ENCODE data around the gene OR2B3. TPM values are rescaled to one million over a fixed set of nuclear protein-coding genes. Genes with fewer than 3 reads are reported as not detected.

Gene OR2B3, protein sequence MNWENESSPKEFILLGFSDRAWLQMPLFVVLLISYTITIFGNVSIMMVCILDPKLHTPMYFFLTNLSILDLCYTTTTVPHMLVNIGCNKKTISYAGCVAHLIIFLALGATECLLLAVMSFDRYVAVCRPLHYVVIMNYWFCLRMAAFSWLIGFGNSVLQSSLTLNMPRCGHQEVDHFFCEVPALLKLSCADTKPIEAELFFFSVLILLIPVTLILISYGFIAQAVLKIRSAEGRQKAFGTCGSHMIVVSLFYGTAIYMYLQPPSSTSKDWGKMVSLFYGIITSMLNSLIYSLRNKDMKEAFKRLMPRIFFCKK
- total RNA-seq (2022) (not detected in 2 replicates), Bru-seq, nascent RNA (not detected), BruChase-seq, experiment 1, labeled RNA remaining after a 2-hour chase (not detected), BruChase-seq, experiment 2, labeled RNA remaining after a 6-hour chase (not detected)
- long read RNA-seq, result 0 reads

DNA sequence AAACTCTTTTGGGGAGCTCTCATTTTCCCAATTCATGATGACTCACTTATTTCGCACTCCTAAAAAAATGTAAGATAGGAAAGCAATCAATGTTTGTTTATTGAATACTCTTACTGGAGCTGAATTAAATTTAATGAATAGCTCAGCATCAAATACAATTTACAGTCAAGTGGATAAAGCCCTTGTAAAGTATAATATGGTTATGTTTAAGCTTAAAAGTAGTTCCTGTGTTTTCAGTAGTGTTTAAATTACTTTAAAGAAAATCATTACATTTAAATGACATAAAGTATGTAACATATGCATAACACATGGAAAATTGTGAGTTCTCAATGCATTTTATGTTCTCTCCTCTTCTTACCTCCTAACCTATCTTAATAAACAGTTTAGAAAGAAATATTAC lies at the start of gene OR2B3:
Gene OR2B3 (minus strand): TSS at position 101 of the 400 bp plus-strand sequence. CDS start 65 bp downstream, at position 36.
- intact Hi-C loops (cut with micrococcal nuclease; ENCODE audit: unreplicated experiment), result no loop called here
- ChIA-PET POLR2A (no interaction called here), CTCF (no interaction called here)

GRCh38 chr6:29131691-29132090 lies 44.6 kb upstream of the OR2B3 start:
- H3K4me1 ChIP-seq, result no peaks in the 10 kb centered on the region
- no peak overlapping the region for H3K4me3 ChIP-seq (ENCODE audit: low read depth, low read length)
- H3K27me3 ChIP-seq (replicated peaks; ENCODE audit: control insufficient read depth, insufficient read depth, low read length), result no peaks in the 10 kb centered on the region
- BruUV-seq (replicated peaks), result no TSS peak
- no peaks in the 10 kb centered on the region for H3K9me3 ChIP-seq
- H3K27ac Mint-ChIP-seq (ENCODE audit: unreplicated experiment), result no peak overlapping the region
- TF ChIP-seq, protein P1, sequence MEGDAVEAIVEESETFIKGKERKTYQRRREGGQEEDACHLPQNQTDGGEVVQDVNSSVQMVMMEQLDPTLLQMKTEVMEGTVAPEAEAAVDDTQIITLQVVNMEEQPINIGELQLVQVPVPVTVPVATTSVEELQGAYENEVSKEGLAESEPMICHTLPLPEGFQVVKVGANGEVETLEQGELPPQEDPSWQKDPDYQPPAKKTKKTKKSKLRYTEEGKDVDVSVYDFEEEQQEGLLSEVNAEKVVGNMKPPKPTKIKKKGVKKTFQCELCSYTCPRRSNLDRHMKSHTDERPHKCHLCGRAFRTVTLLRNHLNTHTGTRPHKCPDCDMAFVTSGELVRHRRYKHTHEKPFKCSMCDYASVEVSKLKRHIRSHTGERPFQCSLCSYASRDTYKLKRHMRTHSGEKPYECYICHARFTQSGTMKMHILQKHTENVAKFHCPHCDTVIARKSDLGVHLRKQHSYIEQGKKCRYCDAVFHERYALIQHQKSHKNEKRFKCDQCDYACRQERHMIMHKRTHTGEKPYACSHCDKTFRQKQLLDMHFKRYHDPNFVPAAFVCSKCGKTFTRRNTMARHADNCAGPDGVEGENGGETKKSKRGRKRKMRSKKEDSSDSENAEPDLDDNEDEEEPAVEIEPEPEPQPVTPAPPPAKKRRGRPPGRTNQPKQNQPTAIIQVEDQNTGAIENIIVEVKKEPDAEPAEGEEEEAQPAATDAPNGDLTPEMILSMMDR (IDR thresholded peaks at IDR 0.05; ENCODE audit: insufficient read depth in 1 of 2, low read depth in 1 of 2, low read length in 1 of 2, severe bottlenecking in 1 of 2, unreplicated experiment in 1 of 2), result no peak
- no peaks in the 10 kb centered on the region for H3K9me3 Mint-ChIP-seq (ENCODE audit: unreplicated experiment)
- ChIA-PET POLR2A (no interaction called here), CTCF (no interaction called here)
- no peaks in the 10 kb centered on the region for H3K36me3 ChIP-seq (ENCODE audit: control insufficient read depth, insufficient read depth, low read length)
- no peaks in the 10 kb centered on the region for H3K4me1 Mint-ChIP-seq (ENCODE audit: low read depth, unreplicated experiment)
- no peaks in the 10 kb centered on the region for H3K36me3 Mint-ChIP-seq (ENCODE audit: insufficient read depth, unreplicated experiment)
- intact Hi-C loops (cut with micrococcal nuclease; ENCODE audit: unreplicated experiment), result no loop called here
- no peak overlapping the region for H3K4me3 Mint-ChIP-seq (ENCODE audit: unreplicated experiment)
- DNase-seq, result no peak
- peaks cover 6% of the 10 kb centered on the region for H3K27me3 Mint-ChIP-seq (ENCODE audit: insufficient read depth, unreplicated experiment)

More for the DNA sequence above, at the start of gene OR2B3:
- H3K4me1 Mint-ChIP-seq (ENCODE audit: low read depth, unreplicated experiment), result no peaks in the 10 kb centered on the region
- BruUV-seq (replicated peaks), result no TSS peak
- no peak for DNase-seq
- no peaks in the 10 kb centered on the region for H3K36me3 Mint-ChIP-seq (ENCODE audit: insufficient read depth, unreplicated experiment)
- TF ChIP-seq, protein P1 (IDR thresholded peaks at IDR 0.05; ENCODE audit: insufficient read depth in 1 of 2, low read depth in 1 of 2, low read length in 1 of 2, severe bottlenecking in 1 of 2, unreplicated experiment in 1 of 2), result no peak
- H3K9me3 Mint-ChIP-seq (ENCODE audit: unreplicated experiment), result no peaks in the 10 kb centered on the region
- Histone ChIP-seq H3K4me1 (no peaks in the 10 kb centered on the region), H3K9me3 (no peaks in the 10 kb centered on the region), H3K27me3 (replicated peaks; ENCODE audit: control insufficient read depth, insufficient read depth, low read length) (no peaks in the 10 kb centered on the region), H3K4me3 (ENCODE audit: low read depth, low read length) (no peak within 1 kb of the TSS), H3K36me3 (ENCODE audit: control insufficient read depth, insufficient read depth, low read length) (no peaks in the 10 kb centered on the region)
- no peak within 1 kb of the TSS for H3K4me3 Mint-ChIP-seq (ENCODE audit: unreplicated experiment)
- H3K27ac Mint-ChIP-seq (ENCODE audit: unreplicated experiment), result no peak within 1 kb of the TSS
- peaks cover 7% of the 10 kb centered on the region for H3K27me3 Mint-ChIP-seq (ENCODE audit: insufficient read depth, unreplicated experiment)

- Mint-ChIP-seq H3K27ac (ENCODE audit: unreplicated experiment) (no peak overlapping the region), H3K27me3 (ENCODE audit: insufficient read depth, unreplicated experiment) (peaks cover 6% of the 10 kb centered on the region), H3K4me1 (ENCODE audit: low read depth, unreplicated experiment) (no peaks in the 10 kb centered on the region), H3K4me3 (ENCODE audit: unreplicated experiment) (no peak overlapping the region), H3K9me3 (ENCODE audit: unreplicated experiment) (no peaks in the 10 kb centered on the region), H3K36me3 (ENCODE audit: insufficient read depth, unreplicated experiment) (no peaks in the 10 kb centered on the region)
- H3K9me3 ChIP-seq, result no peaks in the 10 kb centered on the region
- no peaks in the 10 kb centered on the region for H3K27me3 ChIP-seq (replicated peaks; ENCODE audit: control insufficient read depth, insufficient read depth, low read length)
- DNase-seq, result no peak
- intact Hi-C loops (cut with micrococcal nuclease; ENCODE audit: unreplicated experiment), result no loop called here
- ChIA-PET CTCF (no interaction called here), POLR2A (no interaction called here)
- H3K4me3 ChIP-seq (ENCODE audit: low read depth, low read length), result no peak overlapping the region
- no TSS peak for BruUV-seq (replicated peaks)
- H3K4me1 ChIP-seq, result no peaks in the 10 kb centered on the region
- TF ChIP-seq, protein P1 (IDR thresholded peaks at IDR 0.05; ENCODE audit: insufficient read depth in 1 of 2, low read depth in 1 of 2, low read length in 1 of 2, severe bottlenecking in 1 of 2, unreplicated experiment in 1 of 2), result no peak
- H3K36me3 ChIP-seq (ENCODE audit: control insufficient read depth, insufficient read depth, low read length), result no peaks in the 10 kb centered on the region
Measured at GRCh38 chr6:29130644-29131043, 43.5 kb upstream of the OR2B3 start.

Measured in Caco-2 (cell line).